Common myeloid progenitor, CD34-positive (primary cell): Measurements from ENCODE around the gene MAPKAPK2.
A peak's percentile ranks its signal among the peaks of the same experiment; 100 is the strongest.
"Not testable (repeated sequence)": the region's sequence is repeated elsewhere in the genome, so short reads cannot be mapped to it uniquely, and the experiment has no call there.

Experiments used
- CTCF ChIA-PET: fragments of 350-600 bp; sonication (Branson Sonifier 250); formaldehyde crosslinking; loops from one replicate; lab custom pipeline; 2021; ENCODE audit warnings: antibody characterized with exemption; lab: Charles Lee
- POLR2A ChIA-PET: fragments of 350-600 bp; sonication (Branson Sonifier 250); formaldehyde crosslinking; loops from one replicate; lab custom pipeline; 2021; ENCODE audit warnings: antibody characterized with exemption; lab: Charles Lee
- DNase-seq, 3 donors: peaks; one replicate each; pipeline versions ENCODE4 v3.0.0 to v3.0.0-alpha.2; 2013
- H3K27ac ChIP-seq, 2 experiments: 1 replicate in 1 of 2; 2 replicates in 1 of 2; pipeline ENCODE4 v1.7.0; 2013; ENCODE audit warnings: inconsistent platforms in 2 of 2, low read length in 2 of 2, mild to moderate bottlenecking in 2 of 2, low read depth in 1 of 2, moderate library complexity in 1 of 2; ENCODE audit not compliant: severe bottlenecking in 2 of 2, insufficient read depth in 1 of 2, poor library complexity in 1 of 2
- H3K27me3 ChIP-seq, 5 experiments: replicated peaks in 2 of 5; 1 replicate in 3 of 5; 2 replicates in 2 of 5; pipeline versions ENCODE4 v1.6.1 to v1.7.0; 2013; ENCODE audit warnings: low read length in 4 of 5, mild to moderate bottlenecking in 2 of 5, moderate library complexity in 2 of 5, inconsistent platforms in 1 of 5; ENCODE audit not compliant: insufficient read depth in 5 of 5, control insufficient read depth in 4 of 5
- H3K36me3 ChIP-seq, 4 experiments: 1 replicate in 2 of 4; 2 replicates in 2 of 4; pipeline versions ENCODE4 v1.6.1 to v1.7.0; 2013; ENCODE audit warnings: low read length in 3 of 4, control low read depth in 1 of 4, mild to moderate bottlenecking in 1 of 4; ENCODE audit not compliant: control insufficient read depth in 4 of 4, insufficient read depth in 4 of 4
- H3K4me1 ChIP-seq, 4 experiments: 1 replicate in 3 of 4; 2 replicates in 1 of 4; pipeline versions ENCODE4 v1.6.1 to v1.7.1; 2013; ENCODE audit warnings: low read length in 3 of 4, mild to moderate bottlenecking in 3 of 4, control low read depth in 1 of 4, inconsistent platforms in 1 of 4, moderate library complexity in 1 of 4; ENCODE audit not compliant: control insufficient read depth in 4 of 4, insufficient read depth in 4 of 4; ENCODE audit errors: control extremely low read depth in 1 of 4
- H3K4me3 ChIP-seq, 7 experiments: 1 replicate in 4 of 7; 2 replicates in 3 of 7; pipeline versions ENCODE4 v1.5.1 to v1.7.0; 2013; ENCODE audit warnings: mild to moderate bottlenecking in 7 of 7, low read length in 6 of 7, moderate library complexity in 6 of 7, inconsistent platforms in 2 of 7, low read depth in 2 of 7, control low read depth in 1 of 7; ENCODE audit not compliant: insufficient read depth in 4 of 7, control insufficient read depth in 1 of 7; ENCODE audit errors: extremely low read depth in 1 of 7
- H3K9me3 ChIP-seq, 5 experiments: 1 replicate in 4 of 5; 2 replicates in 1 of 5; pipeline versions ENCODE4 v1.6.1 to v1.7.1; 2013; ENCODE audit warnings: low read length in 4 of 5, mild to moderate bottlenecking in 2 of 5, inconsistent platforms in 1 of 5, low read depth in 1 of 5, moderate library complexity in 1 of 5; ENCODE audit not compliant: control insufficient read depth in 4 of 5, insufficient read depth in 2 of 5; ENCODE audit errors: control extremely low read depth in 1 of 5
- WGBS: methylation state at CpG from one replicate; pipeline ENCODE4 v1.1.5; 2013; ENCODE audit not compliant: insufficient coverage; 5-methylcytosine and 5-hydroxymethylcytosine counted together

The MAPKAPK2 gene

DNA sequence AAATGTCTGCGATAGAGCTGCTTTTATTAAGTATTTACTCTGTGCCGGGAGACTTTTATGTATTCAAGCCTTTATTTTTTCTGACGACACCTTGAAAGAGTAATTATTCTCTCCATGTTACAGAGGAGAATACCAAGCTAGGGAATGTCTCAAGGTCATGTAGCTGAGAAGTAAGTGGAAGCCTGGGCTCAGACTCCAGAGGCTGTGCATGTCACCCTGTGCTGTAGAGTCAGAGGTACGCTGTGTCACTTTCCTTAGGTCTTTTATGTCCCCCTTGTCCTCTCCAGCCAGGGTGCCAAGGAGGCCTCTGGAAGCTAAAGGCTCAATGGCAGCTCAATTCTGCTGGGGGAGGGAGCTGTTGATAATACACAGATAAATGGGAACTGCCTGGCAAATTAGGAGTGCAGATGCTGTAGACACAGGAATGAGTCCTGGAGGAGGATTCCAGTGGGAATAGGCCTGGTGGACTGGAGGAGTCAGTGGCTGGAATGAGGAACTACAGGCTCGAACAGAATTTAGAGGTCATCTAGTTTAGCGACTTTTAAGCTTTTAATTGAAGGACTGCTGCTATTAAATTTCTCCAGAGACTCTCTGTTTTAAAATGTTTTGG lies 76.6 kb downstream of the MAPKAPK2 start:
- H3K27ac ChIP-seq: no peak overlapping the region
- DNase-seq: no peak
- ChIA-PET CTCF (interaction anchor here (0.6 to 3.2 kb wide), 13 partner anchors 8 to 189 kb away, joined by 3 to 15 read pairs (median 4); partner anchors contain the start of genes IL10 and IL19), POLR2A (no interaction called here)
- no peaks in the 10 kb centered on the region for H3K36me3 ChIP-seq
- 100% methylated on average over 5 of the region's 6 CpGs for WGBS
- H3K4me3 ChIP-seq: no peak overlapping the region
- H3K4me1 ChIP-seq: peaks cover 6 to 41% (median 17%) of the 10 kb centered on the region in 4 experiments
- peaks cover 0 to 4% (median 0%) of the 10 kb centered on the region in 5 experiments for H3K9me3 ChIP-seq
- H3K27me3 ChIP-seq: no peaks in the 10 kb centered on the region

DNA sequence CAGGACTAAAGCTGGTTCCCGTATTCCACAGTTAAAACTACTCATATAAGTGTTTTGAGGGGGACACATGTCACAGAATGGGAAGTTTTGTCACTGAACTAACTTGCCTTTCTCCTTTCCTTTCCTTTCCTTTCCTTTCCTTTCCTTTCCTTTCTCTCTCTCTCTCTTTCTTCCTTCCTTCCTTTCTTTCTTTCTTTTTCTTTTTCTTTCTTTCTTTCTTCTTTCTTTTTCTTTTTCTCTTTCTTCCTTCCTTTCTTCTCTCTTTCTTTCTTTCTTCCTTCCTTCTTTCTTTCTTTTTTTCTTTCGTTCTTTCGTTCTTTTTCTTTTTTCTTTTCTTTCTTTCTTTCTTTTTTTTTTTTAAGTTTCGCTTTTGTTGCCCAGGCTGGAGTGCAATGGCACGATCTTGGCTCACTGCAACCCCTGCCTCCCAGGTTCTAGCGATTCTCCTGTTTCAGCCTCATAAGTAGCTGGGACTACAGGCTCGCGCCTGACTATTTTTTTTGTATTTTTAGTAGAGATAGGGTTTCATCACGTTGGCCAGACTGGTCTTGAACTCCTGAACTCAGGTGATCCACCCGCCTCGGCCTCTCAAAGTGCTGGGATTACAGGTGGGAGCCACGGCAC lies 78.1 kb downstream of the MAPKAPK2 start:
- H3K27ac ChIP-seq, H3K4me3 ChIP-seq, H3K36me3 ChIP-seq, H3K27me3 ChIP-seq, POLR2A ChIA-PET, DNase-seq, H3K9me3 ChIP-seq: not testable (repeated sequence)
- 94% methylated on average over 8 of the region's 12 CpGs for WGBS
- CTCF ChIA-PET: interaction anchor here (1.4 to 3.1 kb wide), 2 partner anchors 7 to 18 kb away, joined by 4 to 13 read pairs; partner anchors contain the start of gene IL19
- H3K4me1 ChIP-seq: peaks cover 4 to 47% (median 22%) of the 10 kb centered on the region in 4 experiments

GRCh38 chr1:206765771-206766170 lies 81.1 kb downstream of the MAPKAPK2 start:
- ChIA-PET CTCF (interaction anchor here (0.8 to 2.9 kb wide), 14 partner anchors 8 to 186 kb away, joined by 3 to 11 read pairs (median 4); no protein-coding TSS in a partner anchor), POLR2A (interaction anchor here (1.1 kb wide), 1 partner anchor 46 kb away, joined by 3 read pairs; no protein-coding TSS in a partner anchor)
- peak in 1 of 3 donors; percentile 39 for DNase-seq
- H3K27ac ChIP-seq, H3K36me3 ChIP-seq, H3K9me3 ChIP-seq, H3K27me3 ChIP-seq, H3K4me3 ChIP-seq: not testable (repeated sequence)
- H3K4me1 ChIP-seq: peaks cover 5 to 62% (median 33%) of the 10 kb centered on the region in 4 experiments
- WGBS: no CpG with 5 or more reads among the region's 1 CpG

GRCh38 chr1:206766251-206766856 lies 81.6 kb downstream of the MAPKAPK2 start:
- H3K4me3 ChIP-seq: peak overlapping the region in 3 of 7 experiments; percentile 36 to 52 (median 39)
- no peaks in the 10 kb centered on the region for H3K36me3 ChIP-seq
- H3K9me3 ChIP-seq: peaks cover 0 to 4% (median 0%) of the 10 kb centered on the region in 5 experiments
- no peak overlapping the region for H3K27ac ChIP-seq
- ChIA-PET CTCF (interaction anchor here (0.8 to 2.9 kb wide), 13 partner anchors 10 to 186 kb away, joined by 3 to 11 read pairs (median 4); no protein-coding TSS in a partner anchor), POLR2A (interaction anchor here (0.6 to 0.8 kb wide), 2 partner anchors 38 to 1981 kb away, joined by 3 to 5 read pairs; no protein-coding TSS in a partner anchor)
- 21% methylated on average over 4 of the region's 8 CpGs for WGBS
- H3K27me3 ChIP-seq: no peaks in the 10 kb centered on the region
- DNase-seq: peak; percentile 67 to 85 (median 82)
- peaks cover 7 to 62% (median 39%) of the 10 kb centered on the region in 4 experiments for H3K4me1 ChIP-seq

DNA sequence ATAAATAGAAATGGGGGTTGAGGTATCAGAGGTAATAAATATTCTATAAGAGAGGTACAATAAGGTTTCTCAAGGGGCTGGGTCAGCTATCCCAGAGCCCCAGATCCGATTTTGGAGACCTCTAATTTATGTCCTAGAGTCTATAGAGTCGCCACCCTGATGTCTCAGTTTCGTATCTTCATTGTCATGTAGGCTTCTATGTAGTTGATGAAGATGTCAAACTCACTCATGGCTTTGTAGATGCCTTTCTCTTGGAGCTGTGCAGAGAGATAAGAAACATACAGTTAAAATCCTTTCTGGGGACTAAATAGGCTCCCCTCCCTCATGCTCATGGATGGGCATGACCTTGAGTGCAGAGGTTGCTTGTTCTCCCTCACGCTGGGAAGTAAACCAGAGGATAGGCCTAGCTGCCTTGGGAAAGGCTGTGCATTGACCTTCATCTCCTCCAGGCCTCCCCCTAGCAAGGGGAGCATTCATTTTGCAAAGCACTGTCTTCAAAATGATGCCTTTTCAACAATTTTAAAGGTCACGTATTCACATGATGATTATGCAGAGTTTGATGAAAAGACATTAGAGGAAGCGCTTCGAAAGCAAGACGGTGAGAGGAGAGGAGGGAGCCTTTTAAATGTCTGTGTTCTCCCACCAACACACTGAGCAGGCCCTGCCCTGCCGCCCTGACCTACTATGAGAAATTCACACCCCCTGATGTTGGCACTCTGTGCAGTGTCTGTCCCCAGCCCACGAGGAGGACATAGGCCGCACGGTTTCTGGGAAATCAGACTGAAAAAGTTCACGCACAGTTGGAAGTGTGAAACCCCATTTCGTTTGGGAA lies 84.0 kb downstream of the MAPKAPK2 start:
- Histone ChIP-seq H3K27ac (no peak overlapping the region), H3K36me3 (no peaks in the 10 kb centered on the region), H3K4me1 (peaks cover 27 to 84% (median 59%) of the 10 kb centered on the region in 4 experiments), H3K27me3 (no peaks in the 10 kb centered on the region), H3K4me3 (no peak overlapping the region), H3K9me3 (peaks cover 0 to 1% (median 0%) of the 10 kb centered on the region in 5 experiments)
- WGBS: 85% methylated on average over 13 of the region's 14 CpGs
- POLR2A ChIA-PET: no interaction called here
- no peak for DNase-seq
- CTCF ChIA-PET: interaction anchor here (1.2 to 4.8 kb wide), 9 partner anchors 7 to 43 kb away, joined by 4 to 20 read pairs (median 11); no protein-coding TSS in a partner anchor

GRCh38 chr1:206769304-206769731 lies 84.6 kb downstream of the MAPKAPK2 start:
- CTCF ChIA-PET: interaction anchor here (1.1 to 4.8 kb wide), 8 partner anchors 8 to 50 kb away, joined by 3 to 20 read pairs (median 8); no protein-coding TSS in a partner anchor
- H3K36me3 ChIP-seq: no peaks in the 10 kb centered on the region
- H3K4me1 ChIP-seq: peaks cover 27 to 91% (median 62%) of the 10 kb centered on the region in 4 experiments
- no peak overlapping the region for H3K4me3 ChIP-seq
- DNase-seq: peak in 1 of 3 donors; percentile 27
- POLR2A ChIA-PET: no interaction called here
- H3K27me3 ChIP-seq: no peaks in the 10 kb centered on the region
- H3K27ac ChIP-seq: no peak overlapping the region
- WGBS: 82% methylated on average over 5 of the region's 7 CpGs
- no peaks in the 10 kb centered on the region for H3K9me3 ChIP-seq
